Colon (tissue), 2 donors: Measurements from ENCODE around the gene TBL1XR1.
"Not testable (repeated sequence)": the region's sequence is repeated elsewhere in the genome, so short reads cannot be mapped to it uniquely, and the experiment has no call there.

Source experiments
- FAIRE-seq: peaks from 2 replicates; lab custom pipeline; 2012; peaks lifted over from hg19 to GRCh38; lab: Jason Lieb, UNC
- donor health status: control.
- donor health status: control.

TBL1XR1 gene

GRCh38 chr3:177013681-177014280 lies 183.5 kb downstream of the TBL1XR1 start:
- no peak for FAIRE-seq

DNA sequence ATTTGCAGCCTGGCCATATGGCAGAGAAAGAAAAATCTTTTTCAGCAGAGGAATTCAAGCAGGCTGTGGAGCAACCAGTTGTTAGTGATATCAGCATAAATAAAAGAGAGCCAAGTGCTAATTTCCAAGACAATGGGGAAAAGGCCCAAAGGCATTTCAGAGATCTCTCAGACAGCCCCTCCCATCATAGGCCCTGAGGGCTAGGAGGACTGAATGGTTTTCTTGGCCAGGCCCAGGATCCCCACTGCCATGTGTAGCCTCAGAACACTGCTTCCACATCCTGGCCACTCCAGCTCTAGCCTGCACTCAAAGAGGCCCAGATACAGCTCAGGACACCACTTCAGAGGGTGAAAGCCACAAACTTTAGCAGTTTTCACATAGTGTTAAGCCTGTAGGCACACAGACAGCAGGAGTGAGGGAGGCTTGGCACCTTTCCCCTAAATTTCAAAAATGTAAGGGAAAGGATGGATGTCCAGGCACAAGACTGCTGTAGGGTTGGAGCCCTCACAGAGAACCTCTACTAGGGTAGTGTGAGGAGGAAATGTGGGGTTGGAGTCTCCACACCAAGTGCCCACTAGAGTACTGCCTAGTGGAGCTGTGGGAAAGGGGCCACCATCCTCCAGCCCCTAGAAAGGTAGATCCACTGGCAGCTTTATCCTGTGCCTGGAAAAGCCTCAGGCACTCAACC lies 191.4 kb downstream of the TBL1XR1 start:
- no peak for FAIRE-seq

DNA sequence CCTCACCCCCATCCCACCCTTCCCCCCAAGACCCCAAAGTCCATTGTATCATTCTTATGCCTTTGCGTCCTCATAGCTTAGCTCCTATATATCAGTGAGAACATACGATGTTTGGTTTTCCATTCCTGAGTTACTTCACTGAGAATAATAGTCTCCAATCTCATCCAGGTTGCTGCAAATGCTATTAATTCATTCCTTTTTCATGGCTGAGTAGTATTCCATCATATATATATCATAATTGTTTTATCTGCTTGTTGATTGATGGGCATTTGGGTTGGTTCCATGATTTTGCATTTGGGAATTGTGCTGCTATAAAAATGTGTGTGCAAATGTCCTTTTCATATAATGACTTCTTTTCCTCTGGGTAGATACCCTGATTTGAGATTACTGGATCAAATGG lies 197.1 kb downstream of the TBL1XR1 start:
- FAIRE-seq, result not testable (repeated sequence)

- no peak for FAIRE-seq
Measured at GRCh38 chr3:176995946-176996345, 201.3 kb downstream of the TBL1XR1 start.

- no peak for FAIRE-seq
Measured at GRCh38 chr3:176994891-176995781, 202.1 kb downstream of the TBL1XR1 start.

GRCh38 chr3:176994393-176994792 lies 202.9 kb downstream of the TBL1XR1 start:
- no peak for FAIRE-seq

DNA sequence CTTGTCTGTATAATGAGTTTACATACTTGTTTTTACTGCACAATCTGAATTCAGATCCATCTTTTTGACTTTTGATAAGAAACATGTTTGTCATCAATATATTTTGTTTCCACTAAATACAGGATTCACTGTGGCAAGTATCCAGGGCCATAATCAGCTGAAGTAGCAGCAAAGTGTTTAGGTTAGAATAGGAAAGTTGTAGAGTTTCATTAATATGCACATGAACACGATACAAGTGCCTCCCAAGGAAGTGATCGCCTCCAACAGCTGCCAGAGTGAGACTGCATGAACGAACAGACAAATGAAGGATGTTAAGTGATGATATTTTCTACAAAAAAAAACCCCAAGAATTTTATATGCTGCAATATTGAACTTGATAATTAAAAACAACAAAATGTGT lies 204.3 kb downstream of the TBL1XR1 start:
- no peak for FAIRE-seq

DNA sequence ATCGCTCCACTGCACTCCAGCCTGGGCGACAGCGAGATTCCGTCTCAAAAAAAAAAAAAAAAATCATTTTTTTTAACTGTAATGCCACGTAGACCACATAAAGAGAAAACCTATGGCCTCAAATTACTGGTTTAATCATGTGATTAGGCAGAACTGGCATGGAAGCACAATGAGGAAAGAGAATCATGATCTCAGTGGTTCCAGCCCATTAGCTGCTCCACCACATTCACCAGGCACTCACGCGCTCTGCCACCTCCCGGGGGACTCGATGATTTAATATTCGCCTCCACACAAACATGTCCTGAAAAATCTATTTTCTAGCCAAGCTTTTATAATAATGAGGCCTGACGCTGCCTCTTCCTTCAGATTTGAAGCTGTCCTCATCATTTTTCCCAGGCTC lies 204.7 kb downstream of the TBL1XR1 start:
- FAIRE-seq, result no peak

- no peak for FAIRE-seq
Measured at GRCh38 chr3:176988795-176989194, 208.5 kb downstream of the TBL1XR1 start.

DNA sequence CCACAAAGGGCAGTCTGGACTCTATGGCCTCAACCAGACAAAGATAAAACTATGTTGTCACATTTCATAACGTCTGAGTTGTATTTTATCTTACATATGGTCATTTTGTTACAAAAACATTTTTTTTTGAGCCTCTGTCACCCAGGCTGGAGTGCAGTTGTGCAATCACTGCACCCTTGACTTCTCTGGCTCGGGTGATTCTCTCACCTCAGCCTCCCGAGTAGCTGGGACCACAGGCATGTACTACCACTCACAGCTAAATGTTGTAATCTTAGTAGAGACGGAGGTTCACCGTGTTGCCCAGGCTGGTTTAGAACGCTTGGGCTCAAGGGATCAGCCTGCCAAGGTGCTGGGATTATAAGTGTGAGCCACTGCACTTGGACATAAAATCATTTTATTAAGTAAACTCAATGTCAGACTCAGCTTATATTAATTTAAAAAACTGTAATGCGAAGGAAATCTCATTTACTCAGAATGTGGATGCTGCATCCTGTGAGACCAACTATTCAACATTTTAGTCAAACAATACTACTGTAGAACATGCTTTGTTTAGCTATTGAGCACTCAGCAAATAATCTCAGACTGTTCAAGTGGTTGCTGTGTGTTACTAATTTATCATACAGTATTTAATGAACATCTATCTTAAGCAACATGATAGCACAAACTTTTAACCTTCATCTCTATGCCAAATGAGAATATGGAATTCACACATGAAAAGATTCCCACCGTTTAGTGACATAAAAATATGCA lies 209.2 kb downstream of the TBL1XR1 start:
- FAIRE-seq, result no peak

DNA sequence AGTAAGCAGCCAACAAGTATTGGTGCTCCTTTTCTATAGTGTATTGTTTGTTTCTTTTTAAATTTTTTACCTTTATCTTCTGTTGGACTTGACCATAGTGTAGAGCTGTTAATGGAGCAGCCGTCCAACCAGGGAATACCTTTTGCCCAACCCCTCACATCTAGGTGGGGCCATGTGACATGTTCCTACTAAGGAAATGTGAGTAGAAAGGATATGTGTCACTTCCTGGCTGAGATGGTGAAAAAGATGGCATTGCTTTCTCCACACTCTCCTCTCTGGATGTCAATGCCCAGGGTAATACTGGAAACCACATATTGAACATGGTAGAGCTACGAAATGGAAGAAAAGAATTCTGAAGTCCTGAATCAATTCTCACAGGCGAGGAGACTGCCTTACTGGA lies 218.8 kb downstream of the TBL1XR1 start:
- FAIRE-seq, result no peak

GRCh38 chr3:176977331-176977730 lies 220.0 kb downstream of the TBL1XR1 start:
- no peak for FAIRE-seq

DNA sequence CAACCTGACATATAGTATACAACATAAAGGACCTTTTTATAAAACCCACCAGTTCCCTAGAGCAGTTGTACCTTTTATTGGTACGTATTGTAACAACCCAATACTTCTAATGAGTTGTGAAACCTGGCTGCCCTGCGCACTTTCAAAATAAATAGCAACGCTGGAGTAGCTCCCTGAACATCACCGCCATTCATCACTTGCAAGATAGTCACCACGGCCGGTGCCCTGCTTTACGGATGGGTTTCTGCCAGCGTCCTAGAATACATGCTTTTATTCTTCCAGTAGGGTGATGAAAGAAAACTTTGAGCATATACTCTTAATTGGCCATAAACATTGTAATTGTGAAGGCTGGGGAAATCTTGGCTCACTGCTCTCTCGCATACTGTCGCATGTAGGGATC lies 220.7 kb downstream of the TBL1XR1 start:
- FAIRE-seq, result no peak

DNA sequence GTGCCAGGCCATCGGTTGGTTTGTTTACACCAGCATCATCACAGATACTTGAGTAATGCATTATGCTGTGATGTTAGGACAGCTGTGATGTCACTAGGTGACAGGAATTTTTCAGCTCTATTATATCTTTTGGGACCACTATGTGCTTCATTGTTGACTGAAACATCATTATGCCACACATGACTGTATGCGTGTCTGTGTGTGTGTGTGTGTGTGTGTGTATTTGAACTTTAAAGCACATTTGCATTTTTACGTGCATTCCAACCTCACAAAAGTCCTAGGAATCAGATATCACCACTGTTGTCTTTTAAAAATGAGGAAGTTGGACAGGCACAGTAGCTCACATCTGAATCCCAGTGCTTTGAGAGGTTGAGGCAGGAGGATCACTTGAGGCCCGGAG lies 223.0 kb downstream of the TBL1XR1 start:
- no peak for FAIRE-seq

DNA sequence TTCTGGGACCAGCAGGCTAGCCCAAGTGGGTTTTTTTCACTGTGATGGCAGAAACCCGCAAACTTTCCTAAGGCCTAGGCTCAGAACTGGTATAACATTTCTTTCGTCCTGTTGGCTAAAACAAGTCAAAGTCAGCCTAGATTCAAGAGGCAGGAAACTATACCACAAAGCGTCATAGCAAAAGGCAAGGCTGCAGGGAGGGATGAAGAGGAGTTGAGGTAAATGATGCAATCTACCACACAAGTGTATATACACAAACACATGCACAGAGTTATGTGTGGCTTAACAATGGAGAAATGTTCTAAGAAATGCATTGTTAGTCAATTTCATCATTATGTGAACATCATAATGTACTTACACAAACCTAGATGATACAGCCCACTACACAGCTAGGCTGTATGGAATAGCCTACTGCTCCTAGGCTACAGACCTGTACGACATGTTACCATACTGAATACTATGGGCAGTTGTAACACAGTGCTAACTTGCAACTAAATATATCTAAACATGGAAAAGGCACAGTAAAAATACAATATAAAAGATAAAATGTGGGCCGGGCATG lies 225.6 kb downstream of the TBL1XR1 start:
- FAIRE-seq, result no peak

GRCh38 chr3:176970770-176971169 lies 226.5 kb downstream of the TBL1XR1 start:
- no peak for FAIRE-seq

DNA sequence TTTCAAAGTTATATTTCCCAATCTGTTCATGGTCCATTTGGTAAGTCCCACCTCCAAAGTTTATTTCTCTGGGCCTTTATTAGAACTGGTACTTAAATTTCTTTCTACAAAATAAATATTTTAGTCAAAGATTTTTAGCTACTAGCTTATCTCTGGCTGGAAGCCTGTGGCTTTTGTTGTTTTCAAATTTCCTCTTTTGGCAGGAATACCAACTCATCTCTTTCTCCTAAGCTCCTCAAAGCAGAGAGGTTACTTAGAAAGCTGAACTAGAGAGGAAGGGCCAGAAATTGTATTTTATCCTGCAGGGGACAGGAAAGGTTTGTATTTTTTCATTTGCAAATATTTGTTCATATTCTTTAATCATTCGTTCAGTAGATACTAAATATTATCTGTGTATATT lies 227.8 kb downstream of the TBL1XR1 start:
- no peak for FAIRE-seq
